HTERT RPE-1 (cell line): ENCODE data around the gene UROS.

Source experiments
- in situ Hi-C: fragments of 300-500 bp; cut with MboI; formaldehyde crosslinking; loops from 4 replicates; pipeline ENCODE4 v1.14.3; 2020; ENCODE audit warnings: low sequenced_read_pairs

UROS gene

DNA sequence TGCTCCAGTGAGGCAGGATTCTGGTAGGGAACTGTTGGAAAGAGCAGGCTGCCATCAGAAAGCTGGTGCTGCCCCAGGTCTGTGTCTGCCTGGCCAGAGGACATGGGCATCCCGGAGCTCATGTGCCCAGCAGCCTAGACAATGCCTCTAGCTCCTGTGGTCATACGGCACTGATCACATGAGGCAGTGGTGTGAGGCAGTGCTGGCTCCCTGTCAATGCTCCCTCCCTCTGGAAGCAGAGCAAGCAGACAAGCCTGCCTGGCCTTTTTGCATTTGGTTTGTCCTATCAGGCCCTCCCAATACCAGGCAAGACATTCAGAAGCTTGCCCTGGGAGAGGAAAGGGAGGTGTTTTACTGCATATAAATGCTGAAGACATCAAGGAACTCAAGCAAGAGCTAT lies 27.9 kb downstream of the UROS start:
- in situ Hi-C loops = no loop called here

DNA sequence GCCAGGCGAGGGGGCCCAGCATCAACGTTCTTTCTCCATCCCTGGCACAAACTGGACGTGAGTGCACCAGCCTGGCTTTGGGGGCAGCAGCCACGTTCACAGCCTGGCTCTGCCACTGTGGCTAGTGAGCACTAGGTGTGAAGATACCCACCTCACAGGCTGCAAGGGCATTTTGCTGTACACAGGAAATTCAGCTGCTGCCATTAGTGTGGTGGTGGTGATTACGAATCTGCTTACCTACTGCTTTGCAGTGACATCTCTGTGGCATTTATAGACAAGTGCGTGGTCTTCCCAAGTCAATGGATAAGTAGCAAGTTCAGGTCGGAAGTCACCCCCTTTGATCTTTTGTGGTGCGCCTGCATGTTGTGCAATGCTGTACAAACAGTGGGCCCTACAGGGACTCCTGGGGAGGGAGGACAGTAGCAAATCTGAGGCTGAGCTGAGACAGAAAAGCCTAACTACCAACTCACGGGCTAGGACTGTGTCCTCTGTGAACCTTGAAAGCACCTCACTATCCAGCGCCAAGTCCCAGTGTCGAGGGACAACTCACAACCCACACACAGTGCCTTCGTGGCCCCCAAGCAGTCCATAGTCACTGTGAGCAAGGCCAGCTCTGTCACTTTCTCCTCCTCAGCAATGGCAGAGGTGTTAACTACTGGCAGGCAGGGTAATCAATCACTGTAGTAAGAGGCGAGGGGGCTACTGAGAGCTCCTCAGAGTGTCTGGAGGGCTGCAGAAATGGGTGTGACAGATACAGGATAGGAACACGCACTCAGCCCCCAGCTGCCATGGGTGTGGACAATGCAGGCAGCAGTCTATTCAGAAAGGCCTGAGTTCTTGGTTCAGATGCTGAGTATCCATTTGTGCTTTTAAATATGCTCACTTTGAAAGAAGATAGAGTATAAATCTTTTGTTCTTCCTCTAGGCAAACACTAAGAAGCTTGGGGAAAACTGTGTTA lies 30.4 kb downstream of the UROS start:
- in situ Hi-C loops = no loop called here

DNA sequence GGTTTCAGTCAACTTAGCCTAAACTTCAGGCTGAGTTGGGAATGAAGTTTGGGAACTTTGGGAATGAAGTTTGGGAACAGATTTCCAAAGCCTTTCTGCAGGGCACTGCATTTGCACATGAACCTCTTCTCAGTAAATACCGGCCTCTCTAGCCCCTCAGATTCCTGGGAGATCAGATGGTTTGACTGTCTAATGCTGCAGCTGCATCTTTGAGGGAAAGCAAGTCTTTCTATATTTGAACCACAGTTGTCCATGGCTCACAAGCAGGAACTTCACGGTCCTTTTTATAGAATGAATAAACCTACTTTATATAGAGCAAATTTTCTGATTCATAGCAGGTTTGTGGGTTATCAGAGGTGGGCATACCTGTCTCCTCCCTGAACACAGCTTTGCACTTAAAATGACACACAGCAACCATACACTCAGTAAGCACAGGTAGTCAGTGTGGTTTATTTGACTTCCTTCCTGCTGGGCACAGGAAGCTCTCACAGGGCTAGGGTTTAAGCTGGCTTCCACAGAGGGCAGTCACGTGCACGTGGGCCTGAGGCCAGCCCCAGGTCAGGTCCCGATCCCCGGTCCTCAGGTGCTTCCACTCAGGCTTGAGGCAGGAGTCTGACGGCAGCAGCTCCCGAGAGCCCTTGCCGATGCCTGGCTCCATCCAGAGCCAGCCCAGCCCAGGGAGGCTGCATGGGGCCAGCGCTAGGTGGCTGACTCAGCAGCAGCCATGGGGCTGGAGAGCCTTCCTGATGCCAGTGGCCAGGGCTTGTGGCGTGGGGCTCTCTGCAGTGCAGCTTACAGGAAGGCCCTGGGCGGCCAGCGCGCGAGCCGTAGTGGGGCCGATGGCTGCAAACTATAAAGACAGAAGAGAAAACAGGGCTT lies 34.7 kb downstream of the UROS start:
- in situ Hi-C loops = no loop called here

DNA sequence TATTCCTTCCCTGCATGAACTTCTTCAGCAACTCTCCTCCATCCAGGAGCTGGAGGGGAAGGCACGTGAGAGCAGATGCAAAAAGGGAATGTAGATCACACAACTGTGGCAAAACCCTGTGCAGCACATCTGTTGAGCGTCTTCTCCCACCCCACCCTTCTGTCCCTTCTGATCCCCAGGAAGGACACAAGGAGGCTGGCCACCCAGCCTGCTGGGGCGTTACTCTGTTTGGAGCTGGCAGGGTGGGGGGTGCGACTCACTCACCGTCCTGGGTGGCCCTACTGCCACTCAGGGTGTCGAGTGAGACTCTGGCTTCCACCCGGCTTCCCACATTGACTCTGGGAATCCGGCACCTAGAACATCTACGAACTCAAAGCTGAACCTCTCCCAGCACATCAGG lies 37.3 kb downstream of the UROS start:
- in situ Hi-C loops = no loop called here

DNA sequence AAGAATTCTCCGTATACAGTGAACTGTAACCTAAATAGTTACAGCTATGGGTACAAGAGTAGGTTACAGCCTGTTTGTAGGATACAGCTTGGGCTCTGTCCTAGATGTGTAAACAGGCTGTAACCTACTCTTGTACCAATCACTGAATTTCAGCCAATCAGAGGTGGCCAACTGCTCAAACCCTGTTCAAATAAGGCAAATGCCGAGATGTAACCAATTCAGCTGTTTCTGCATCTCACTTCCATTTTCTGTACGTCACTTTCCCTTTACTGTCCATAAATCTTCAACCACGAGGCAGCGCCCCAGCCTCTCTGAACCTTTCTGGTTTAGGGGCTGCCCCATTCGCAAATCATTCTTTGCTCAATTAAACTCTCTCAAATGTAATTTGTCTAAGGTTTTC lies 39.1 kb downstream of the UROS start:
- in situ Hi-C loops = no loop called here

DNA sequence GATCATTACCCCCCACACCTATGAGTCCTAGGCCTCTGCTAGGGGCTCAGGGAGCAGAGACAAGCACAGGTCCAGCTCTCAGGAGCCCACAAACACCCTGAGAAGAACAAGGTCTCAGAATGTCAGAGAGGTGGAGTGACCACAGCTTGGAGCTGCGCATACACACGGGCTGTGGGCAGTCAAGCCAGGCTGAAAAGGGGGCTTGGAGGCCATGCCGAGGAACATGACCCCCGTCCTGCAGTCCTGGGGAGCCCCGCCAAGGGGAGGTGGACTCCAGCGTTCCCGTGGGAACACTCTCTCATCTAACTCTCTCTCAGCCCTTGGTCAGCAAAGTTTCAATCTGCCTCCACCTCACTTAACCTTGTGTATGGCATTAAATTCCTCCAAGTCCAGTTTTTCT lies 39.6 kb downstream of the UROS start:
- in situ Hi-C loops = no loop called here

DNA sequence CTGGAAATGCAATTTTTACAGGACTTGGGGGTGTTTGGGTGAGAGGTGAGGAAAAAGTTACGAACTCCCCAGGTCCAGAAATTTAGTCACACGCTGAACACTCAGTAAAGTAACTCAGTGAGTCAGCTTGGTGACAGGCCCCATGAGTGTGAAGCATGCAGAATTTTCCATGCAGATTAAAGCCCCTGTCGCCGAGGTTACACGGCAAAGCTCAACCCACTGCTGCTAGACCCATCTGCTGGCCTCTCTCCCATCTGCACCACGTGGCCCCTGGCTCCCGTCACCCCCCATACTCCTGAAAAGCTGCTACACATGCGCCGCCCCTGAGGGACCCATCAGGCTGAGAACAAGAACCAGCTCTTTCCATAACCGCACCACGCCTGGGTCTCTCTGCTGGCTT lies 40.4 kb downstream of the UROS start:
- in situ Hi-C loops = no loop called here

DNA sequence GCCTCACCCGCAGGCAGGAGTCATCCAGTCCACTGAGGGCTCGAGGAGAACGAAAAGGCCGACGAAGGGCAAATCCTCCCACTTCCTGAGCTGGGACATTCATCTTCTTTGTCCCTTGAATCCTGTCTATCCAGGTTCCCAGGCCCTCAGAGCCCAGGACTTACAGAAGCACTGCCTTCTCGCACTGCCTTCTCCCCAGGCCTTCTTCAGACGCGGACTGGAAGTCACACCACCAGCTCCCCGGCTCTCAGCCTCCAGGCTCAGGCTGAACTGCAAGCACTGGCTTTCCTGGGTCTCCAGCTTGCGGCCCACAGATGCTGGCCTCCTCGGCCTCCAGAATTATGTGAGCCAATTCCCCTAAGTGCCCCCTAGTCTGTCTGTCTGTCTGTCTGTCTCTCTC lies 41.0 kb downstream of the UROS start:
- in situ Hi-C loops = no loop called here

DNA sequence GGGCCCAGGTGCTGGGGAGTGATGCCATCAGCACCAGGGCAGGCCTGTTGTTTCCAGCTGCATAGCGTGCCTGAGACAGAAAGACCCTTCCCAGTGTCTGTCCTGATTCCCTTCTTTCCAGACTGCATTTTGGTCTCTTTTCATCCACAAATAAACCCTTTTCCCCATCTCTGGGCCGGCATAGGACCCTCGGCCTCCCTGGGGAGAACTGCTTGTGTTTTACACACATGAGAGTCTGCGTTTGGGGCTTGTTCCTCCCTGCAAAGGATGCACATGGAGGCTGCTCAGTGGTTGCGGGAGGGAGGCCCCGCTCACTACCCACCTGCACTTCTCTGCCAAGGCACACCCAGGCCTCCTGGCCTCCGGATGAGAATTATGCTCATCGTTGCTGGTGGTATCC lies 41.7 kb downstream of the UROS start:
- in situ Hi-C loops = no loop called here

DNA sequence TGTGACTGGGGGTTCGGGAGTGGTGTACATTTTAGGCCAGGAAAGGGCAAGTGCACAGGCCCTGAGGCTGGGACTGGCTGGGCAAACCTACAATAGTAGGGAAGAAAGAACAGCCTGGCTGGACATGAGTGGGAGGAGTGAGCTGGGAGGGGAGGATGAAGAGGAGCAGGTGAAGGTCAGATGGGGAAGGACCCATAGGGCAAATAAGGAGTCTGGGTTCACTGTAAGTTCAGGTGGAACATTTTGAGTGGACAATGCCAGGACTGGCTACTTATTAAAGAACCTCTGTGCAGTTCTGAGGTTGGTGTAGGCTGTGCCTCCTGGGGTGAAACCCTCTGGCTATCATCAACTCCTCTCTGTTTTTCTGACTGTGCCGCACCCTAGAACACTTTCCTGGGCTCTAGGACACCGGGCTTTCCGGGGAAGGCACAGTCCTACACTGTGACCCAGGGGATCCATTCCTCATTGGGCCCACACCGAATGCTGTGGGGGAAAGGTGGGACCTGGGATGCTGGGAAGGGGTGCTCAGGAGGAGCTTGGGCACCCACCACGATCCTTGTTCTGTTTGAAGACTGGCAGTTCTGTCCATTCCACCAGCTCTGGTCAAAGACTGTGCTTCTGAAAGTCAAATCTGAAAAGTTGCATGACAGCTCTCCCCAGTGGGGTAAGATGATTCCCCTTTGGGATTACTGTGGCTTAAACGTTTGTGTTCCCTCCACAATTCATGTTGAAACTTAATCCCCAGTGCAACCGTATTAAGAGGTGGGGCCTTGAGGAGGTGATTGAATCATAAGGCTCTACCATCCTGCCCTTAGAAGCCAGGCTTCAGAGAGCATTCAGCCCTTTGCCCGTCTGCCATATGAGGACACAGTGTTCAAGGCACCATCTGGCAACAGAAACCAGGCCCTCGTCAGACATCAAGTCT lies 43.4 kb downstream of the UROS start:
- in situ Hi-C loops = no loop called here

DNA sequence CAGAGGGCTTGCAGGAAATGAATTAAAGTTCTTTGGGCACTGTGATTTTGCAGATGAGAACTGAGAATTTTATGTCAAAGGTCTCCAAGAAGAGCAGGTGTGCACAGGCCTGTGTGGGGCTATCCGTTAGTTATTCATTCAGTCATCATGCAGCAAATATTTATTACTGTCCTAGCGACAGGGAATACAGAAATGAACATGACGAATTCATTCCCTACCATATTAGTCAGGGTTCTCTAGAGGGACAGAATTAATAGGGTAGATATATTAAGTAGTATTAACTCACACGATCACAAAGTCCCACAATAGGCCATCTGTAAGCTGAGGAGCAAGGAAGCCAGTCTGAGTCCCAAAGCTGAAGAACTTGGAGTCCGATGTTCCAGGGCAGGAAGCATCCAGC lies 44.5 kb downstream of the UROS start:
- in situ Hi-C loops = no loop called here

DNA sequence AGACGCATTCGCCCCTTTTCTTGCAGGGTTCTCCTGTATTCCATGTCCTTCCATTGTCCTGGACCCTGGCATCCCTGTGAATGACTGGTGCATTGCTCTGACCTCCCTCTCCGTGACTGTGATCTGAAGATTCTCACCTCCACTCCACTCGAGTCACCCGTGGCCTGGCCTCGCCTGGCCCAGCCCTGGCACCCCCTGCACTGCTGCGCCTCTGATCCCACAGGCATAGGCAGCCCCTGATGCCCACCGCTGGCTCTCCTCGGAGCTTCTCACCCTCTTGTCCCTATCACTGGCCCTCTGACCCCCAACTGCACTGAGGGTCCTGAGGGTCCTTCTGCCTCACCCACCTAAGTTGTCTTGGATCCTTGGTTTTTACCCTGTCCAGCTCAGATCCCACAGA lies 45.3 kb downstream of the UROS start:
- in situ Hi-C loops = no loop called here

DNA sequence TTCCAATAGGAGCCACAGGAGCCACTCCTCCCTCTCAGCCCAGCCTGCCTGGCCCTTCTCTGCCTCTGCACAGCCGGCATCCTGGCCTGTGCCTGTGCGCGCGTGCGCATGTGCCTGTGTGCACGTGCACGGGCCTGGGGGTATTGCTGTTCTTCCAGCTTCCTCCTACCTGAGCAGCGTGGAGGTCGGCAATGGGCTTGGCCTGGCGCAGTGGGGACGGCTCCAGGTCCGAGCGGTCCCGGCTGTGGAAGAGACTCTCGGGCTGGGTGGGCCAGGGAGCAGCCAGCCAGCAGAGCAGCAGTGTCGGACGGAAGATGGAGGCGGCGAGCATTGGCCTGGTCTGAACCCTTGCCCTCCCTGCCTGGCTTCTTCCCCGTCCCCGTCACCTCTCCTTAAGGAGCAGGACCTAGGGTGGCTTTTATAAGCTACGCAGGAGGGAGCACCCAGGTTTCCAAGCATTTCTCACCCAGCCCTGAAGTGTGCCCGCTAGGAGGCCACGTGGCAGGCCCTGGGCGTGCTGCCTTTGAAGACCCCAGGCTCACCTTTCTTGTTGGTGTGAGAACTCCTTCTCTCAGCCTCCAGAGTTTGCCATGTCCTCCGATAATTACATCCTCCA lies 47.5 kb downstream of the UROS start, which contains the start of gene MMP21:
MMP21 (minus strand) TSS at position 331 of the 616 bp plus-strand sequence; CDS start at position 331, 0 bp downstream.
- in situ Hi-C loops = no loop called here

DNA sequence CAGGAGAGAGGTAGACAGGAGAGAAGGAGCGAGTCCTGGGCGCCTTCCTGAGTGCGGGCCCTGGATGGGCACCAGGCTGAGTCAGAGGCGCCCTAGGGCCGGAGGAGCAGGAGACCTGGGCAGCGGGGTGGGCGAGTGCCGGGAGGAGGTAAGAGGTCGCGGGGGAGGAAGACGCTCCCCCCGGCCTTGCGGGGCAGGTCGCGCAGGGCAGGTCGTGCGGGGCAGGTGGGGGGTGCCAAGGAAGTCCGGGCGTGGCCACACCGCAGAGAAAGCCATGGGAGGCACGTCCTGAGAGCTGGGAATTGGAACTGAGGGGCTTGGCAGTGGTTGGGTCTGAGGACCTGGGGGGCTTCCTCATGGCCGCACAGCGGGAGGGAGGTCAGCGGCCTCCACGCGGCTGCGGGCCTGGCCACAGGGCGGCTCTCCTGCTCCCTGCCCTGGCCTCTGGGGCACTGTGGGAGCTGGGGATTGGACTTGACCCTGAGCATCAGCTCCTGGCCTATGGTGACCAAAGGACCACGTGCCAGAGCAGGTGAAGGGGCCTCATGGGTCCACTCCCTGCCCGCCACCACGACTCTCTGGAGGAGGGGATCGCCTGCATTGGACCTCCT lies 48.4 kb downstream of the UROS start:
- in situ Hi-C loops = no loop called here

DNA sequence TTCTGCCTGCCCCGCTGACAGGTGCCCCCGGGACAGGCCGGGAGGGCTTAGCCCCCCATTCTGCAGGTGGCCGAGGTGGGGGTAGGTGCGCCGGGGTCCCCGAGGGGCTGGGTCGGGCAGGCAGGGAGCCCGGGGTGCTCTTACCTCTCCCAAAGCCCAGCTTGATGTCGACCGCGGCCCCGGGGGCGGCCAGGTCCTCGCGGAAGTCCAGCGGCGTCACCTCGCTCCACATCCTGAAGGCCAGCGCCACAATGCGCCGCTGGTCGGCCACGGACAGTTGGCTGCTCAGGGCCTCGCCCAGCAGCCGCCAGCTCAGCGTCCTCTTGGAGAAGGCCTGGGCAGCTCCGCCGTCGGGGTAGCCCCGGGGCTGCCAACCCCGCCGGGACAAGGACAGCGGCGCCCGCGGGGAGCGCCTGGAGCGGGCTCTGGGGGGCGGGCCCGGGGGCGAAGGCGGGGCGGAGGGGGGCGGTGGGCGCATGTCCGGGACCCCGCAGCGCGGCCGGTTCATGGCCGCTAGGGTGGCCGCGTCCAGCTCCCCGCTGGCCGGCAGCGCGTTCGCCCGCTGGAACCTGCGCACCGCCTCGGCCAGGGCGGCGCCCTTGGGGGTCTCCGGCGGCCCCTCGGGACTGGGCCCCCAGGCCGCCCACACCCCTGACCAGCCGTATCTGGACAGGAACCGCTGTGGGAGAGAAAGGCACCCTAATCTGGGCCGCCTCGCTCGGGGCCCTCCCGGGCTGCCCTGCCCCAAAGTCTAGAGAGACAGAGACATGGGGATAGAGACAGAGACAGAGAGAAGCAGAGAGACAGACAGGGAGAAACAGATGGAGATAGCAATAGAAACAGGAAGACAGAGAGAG lies 49.1 kb downstream of the UROS start:
- in situ Hi-C loops = no loop called here

DNA sequence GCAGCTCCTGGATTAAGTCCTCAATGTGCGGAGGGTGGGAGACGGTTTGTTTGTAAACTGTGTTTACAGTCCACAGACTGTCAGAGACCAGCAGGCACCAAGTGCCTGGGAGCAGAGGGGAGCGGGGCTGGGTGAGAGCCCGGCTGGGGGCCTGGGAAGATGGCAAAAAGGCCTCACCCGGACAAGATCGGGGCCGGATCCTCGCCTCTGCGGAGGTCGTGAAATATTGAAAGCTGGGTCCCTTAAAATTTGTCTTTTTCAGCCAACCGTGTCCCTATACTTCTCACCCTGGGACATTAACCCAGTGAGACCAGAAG lies 50.2 kb downstream of the UROS start:
- in situ Hi-C loops = no loop called here

DNA sequence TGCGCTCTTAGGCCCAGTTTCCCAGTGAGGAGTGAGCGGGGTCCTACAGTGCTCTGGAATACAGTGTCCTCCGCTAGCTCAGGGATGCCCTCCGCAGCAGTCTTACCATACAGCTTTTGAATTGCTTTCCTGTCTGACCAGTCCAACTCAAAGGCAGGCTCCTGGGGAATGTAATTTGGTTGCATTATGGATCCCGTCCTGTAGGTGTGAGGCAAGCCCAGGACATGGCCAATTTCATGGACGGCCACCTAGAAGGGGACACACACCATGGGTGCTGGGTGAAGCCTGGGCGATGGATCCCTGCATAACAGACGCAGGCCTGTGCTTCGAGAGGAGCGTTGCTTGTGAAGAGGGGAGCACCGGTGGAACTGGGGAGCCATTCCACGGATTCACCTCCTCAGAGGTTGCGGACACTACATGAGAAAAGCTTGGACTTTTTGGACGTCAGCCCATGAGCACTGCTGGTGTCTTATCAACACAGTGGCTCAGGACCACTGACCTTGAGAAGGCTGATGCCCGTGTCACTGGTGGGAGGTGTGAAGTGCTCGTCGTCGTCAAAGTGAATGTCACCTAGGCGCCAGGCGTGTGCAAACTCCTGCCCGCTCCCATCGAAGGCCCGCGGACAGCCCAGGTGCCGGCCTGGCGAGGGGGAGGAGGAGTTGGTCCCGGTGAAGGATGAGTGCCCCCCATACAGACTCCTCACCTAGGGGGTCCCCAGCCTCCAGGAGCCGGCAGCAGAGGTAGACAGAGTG lies 50.8 kb downstream of the UROS start:
- in situ Hi-C loops = no loop called here

DNA sequence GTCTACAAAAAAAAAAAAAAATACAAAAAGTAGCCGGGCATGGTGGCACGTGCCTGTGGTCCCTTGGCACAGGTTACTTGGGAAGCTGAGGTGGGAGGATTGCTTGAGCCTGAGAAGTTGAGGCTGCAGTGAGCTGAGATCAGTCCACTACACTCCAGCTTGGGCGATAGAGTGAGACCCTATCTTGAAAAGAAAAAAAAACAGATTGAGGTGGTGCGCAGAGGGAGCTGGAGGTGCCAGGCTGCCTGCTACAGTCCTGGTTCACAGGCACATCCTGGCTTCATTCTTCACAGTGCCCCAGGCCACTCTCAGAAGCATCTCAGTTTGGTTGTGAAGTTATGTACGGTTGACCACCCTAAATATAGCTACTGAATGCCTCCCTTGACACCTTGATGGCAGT lies 52.2 kb downstream of the UROS start:
- in situ Hi-C loops = no loop called here
